MCF 10A (cell line): Measurements from ENCODE around the gene SFT2D2. TPM values are rescaled to one million over a fixed set of nuclear protein-coding genes. Genes with fewer than 3 reads are reported as not detected.

ENCODE experiments used
- BruUV-seq: library from RNA; stranded (reverse); fragments of 400-500 nt; replicated peaks from 2 replicates; lab custom pipeline; 2021; lab: Mats Ljungman, UMichigan
- CTCF ChIA-PET: fragments of 300-600 bp; sonication (Branson Sonifier 250); formaldehyde crosslinking; extraction: SDS; loops from one replicate; lab custom pipeline; 2021; ENCODE audit warnings: antibody characterized with exemption, inconsistent platforms; lab: Yijun Ruan, JAX
- POLR2A ChIA-PET: fragments of 300-600, 350-650 bp; sonication (Branson Sonifier 250); formaldehyde crosslinking; extraction: SDS; loops from one replicate; lab custom pipeline; 2020; ENCODE audit warnings: antibody characterized with exemption, inconsistent platforms; lab: Yijun Ruan, JAX
- DNase-seq: peaks from one replicate; pipeline ENCODE4 v3.0.0-alpha.2; 2018; ENCODE audit not compliant: unreplicated experiment
- H3K27ac Mint-ChIP-seq: one replicate; pipeline ENCODE4 v1.8.0; 2022; ENCODE audit warnings: mild to moderate bottlenecking, low read depth, mixed read lengths; ENCODE audit not compliant: unreplicated experiment
- H3K27me3 Mint-ChIP-seq: one replicate; pipeline ENCODE4 v1.8.0; 2022; ENCODE audit warnings: mixed read lengths; ENCODE audit not compliant: insufficient read depth, unreplicated experiment
- H3K36me3 Mint-ChIP-seq: one replicate; pipeline ENCODE4 v1.8.0; 2022; ENCODE audit warnings: mild to moderate bottlenecking, moderate library complexity, mixed read lengths; ENCODE audit not compliant: insufficient read depth, unreplicated experiment
- H3K4me1 Mint-ChIP-seq: one replicate; pipeline ENCODE4 v1.8.0; 2022; ENCODE audit warnings: mixed read lengths; ENCODE audit not compliant: insufficient read depth, unreplicated experiment
- H3K4me3 Mint-ChIP-seq: one replicate; pipeline ENCODE4 v1.8.0; 2022; ENCODE audit warnings: mild to moderate bottlenecking, moderate library complexity, mixed read lengths; ENCODE audit not compliant: unreplicated experiment
- H3K9me3 Mint-ChIP-seq: one replicate; pipeline ENCODE4 v1.8.0; 2022; ENCODE audit warnings: mixed read lengths; ENCODE audit not compliant: unreplicated experiment
- intact Hi-C: fragments of 100-400 bp; cut with micrococcal nuclease; formaldehyde crosslinking; loops from 2 replicates; pipeline ENCODE4 v1.14.1; 2022
- total RNA-seq: library from RNA; stranded (reverse); gene quantifications from 2 replicates; pipeline ENCODE4 v1.2.3, GENCODE V29; 2022
- TF ChIP-seq, protein P1 (sequence below): fragments of 200-600 bp; IDR thresholded peaks from one replicate; pipeline ENCODE4 v1.8.0; 2022; ENCODE audit warnings: antibody characterized with exemption, mild to moderate bottlenecking; ENCODE audit not compliant: unreplicated experiment

The SFT2D2 gene
- total RNA-seq, 1 experiment from 2014 or later: 56.5 TPM

DNA sequence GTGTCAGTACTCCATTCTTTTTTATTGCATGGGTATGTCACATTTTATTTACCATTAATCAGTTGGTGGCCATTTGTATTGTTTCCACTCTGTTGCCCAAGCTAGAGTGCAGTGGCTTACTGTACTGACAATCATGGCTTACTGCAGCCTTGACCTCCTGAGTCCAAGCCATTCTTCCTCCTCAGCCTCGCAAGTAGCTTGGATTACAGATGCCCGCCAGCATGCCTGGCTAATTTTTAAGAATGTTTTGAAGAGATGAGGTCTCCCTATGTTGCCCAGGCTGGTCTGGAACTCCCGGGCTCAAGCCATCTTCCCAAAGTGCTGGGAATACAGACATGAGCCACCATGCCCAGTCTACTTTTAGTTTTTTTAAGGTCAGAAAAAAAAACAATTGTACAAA lies 813 bp upstream of the SFT2D2 start:
- H3K27ac Mint-ChIP-seq: peak overlapping the region; percentile 93
- BruUV-seq: no TSS peak
- ChIA-PET CTCF (interaction anchor here (0.6 to 3.4 kb wide), 9 partner anchors 8 to 955 kb away, joined by 3 to 27 read pairs (median 3); partner anchors contain the start of gene TIPRL), POLR2A (interaction anchor here (0.7 to 6.7 kb wide), 14 partner anchors 9 to 259 kb away, joined by 3 to 93 read pairs (median 8); partner anchors contain the start of gene TIPRL)
- no peaks in the 10 kb centered on the region for H3K36me3 Mint-ChIP-seq
- H3K4me1 Mint-ChIP-seq: peaks cover 48% of the 10 kb centered on the region
- peaks cover 9% of the 10 kb centered on the region for H3K9me3 Mint-ChIP-seq
- H3K27me3 Mint-ChIP-seq: no peaks in the 10 kb centered on the region
- DNase-seq: no peak
- H3K4me3 Mint-ChIP-seq: peak overlapping the region; percentile 88
- intact Hi-C loops: loop anchor here (5.0 kb wide), 1 partner anchor 113 kb away; no protein-coding TSS in a partner anchor
- TF ChIP-seq, protein P1, sequence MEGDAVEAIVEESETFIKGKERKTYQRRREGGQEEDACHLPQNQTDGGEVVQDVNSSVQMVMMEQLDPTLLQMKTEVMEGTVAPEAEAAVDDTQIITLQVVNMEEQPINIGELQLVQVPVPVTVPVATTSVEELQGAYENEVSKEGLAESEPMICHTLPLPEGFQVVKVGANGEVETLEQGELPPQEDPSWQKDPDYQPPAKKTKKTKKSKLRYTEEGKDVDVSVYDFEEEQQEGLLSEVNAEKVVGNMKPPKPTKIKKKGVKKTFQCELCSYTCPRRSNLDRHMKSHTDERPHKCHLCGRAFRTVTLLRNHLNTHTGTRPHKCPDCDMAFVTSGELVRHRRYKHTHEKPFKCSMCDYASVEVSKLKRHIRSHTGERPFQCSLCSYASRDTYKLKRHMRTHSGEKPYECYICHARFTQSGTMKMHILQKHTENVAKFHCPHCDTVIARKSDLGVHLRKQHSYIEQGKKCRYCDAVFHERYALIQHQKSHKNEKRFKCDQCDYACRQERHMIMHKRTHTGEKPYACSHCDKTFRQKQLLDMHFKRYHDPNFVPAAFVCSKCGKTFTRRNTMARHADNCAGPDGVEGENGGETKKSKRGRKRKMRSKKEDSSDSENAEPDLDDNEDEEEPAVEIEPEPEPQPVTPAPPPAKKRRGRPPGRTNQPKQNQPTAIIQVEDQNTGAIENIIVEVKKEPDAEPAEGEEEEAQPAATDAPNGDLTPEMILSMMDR: no peak

- Mint-ChIP-seq H3K4me1 (peaks cover 53% of the 10 kb centered on the region), H3K9me3 (peaks cover 8% of the 10 kb centered on the region), H3K27me3 (no peaks in the 10 kb centered on the region), H3K36me3 (peaks cover 24% of the 10 kb centered on the region), H3K4me3 (peak overlapping the region; percentile 88), H3K27ac (peak overlapping the region; percentile 93)
- intact Hi-C loops: loop anchor here (2.0 to 5.0 kb wide), 2 partner anchors 115 to 135 kb away; no protein-coding TSS in a partner anchor
- peak; percentile 46 for DNase-seq
- TF ChIP-seq, protein P1: no peak
- no TSS peak for BruUV-seq
- CTCF ChIA-PET: interaction anchor here (0.6 to 3.4 kb wide), 12 partner anchors 8 to 136 kb away, joined by 3 to 27 read pairs (median 4); partner anchors contain the start of gene TIPRL
- POLR2A ChIA-PET: interaction anchor here (0.6 to 6.7 kb wide), 27 partner anchors 8 to 1308 kb away, joined by 3 to 93 read pairs (median 6); partner anchors contain the start of genes BLZF1, NME7 and TIPRL
Observed at GRCh38 chr1:168227620-168228019, 1.8 kb downstream of the SFT2D2 start.

DNA sequence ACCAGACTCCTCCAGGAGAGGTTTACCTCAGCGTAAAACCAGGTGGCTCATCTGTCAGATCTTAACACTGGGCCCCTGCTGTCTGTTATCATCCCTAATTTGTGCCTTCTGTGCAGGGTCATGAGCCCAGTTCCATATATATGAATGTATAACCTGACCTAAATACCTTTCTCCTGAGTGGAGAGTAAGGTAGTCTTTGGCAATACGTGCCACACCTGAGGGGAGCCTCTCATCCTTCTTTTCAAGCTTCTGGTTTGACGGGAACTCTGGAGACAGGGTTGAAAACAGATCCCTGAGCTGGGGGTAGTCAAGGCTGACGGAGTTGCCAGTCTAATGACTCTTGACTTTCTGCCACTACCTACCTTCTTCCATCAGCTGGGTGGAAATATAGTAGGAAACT lies 4.1 kb downstream of the SFT2D2 start:
- Mint-ChIP-seq H3K4me3 (no peak overlapping the region), H3K27me3 (no peaks in the 10 kb centered on the region), H3K27ac (peak overlapping the region; percentile 29), H3K4me1 (peaks cover 46% of the 10 kb centered on the region), H3K36me3 (peaks cover 40% of the 10 kb centered on the region), H3K9me3 (no peaks in the 10 kb centered on the region)
- ChIA-PET POLR2A (interaction anchor here (1.5 kb wide), 1 partner anchor 50 kb away, joined by 3 read pairs; no protein-coding TSS in a partner anchor), CTCF (interaction anchor here (0.7 to 1.6 kb wide), 4 partner anchors 10 to 149 kb away, joined by 3 to 7 read pairs (median 4); no protein-coding TSS in a partner anchor)
- no peak for DNase-seq
- BruUV-seq: no TSS peak
- intact Hi-C loops: loop anchor here (5.0 kb wide), 1 partner anchor 118 kb away; no protein-coding TSS in a partner anchor
- TF ChIP-seq, protein P1: no peak

DNA sequence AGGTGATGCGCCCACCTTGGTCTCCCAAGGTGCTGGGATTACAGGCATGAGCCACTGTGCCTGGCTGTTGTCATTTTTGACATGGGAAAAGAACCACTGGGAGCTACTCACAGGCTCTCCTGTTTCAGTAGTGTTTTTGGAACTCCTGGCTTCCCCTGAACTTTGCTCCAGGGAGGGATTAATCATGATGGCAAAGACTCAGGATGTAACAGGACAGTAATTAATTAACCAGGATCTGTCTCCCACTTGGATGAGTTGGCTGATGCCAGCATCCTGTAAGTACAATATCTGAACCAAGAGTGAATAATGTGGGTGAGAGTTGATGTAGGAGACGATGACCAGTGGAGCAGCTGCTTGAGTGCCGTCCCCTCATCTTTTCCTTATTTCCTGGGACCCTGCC lies 4.9 kb downstream of the SFT2D2 start:
- no TSS peak for BruUV-seq
- DNase-seq: no peak
- H3K4me3 Mint-ChIP-seq: no peak overlapping the region
- TF ChIP-seq, protein P1: no peak
- POLR2A ChIA-PET: interaction anchor here (1.5 kb wide), 1 partner anchor 50 kb away, joined by 3 read pairs; no protein-coding TSS in a partner anchor
- peaks cover 48% of the 10 kb centered on the region for H3K36me3 Mint-ChIP-seq
- H3K27me3 Mint-ChIP-seq: no peaks in the 10 kb centered on the region
- no peaks in the 10 kb centered on the region for H3K9me3 Mint-ChIP-seq
- intact Hi-C loops: no loop called here
- H3K4me1 Mint-ChIP-seq: peaks cover 48% of the 10 kb centered on the region
- CTCF ChIA-PET: interaction anchor here (1.6 kb wide), 1 partner anchor 91 kb away, joined by 7 read pairs; no protein-coding TSS in a partner anchor
- peak overlapping the region; percentile 52 for H3K27ac Mint-ChIP-seq
